ENCODE results near the gene IFITM5.
"Not testable (repeated sequence)": the region's sequence is repeated elsewhere in the genome, so short reads cannot be mapped to it uniquely, and the experiment has no call there.

The IFITM5 gene

DNA sequence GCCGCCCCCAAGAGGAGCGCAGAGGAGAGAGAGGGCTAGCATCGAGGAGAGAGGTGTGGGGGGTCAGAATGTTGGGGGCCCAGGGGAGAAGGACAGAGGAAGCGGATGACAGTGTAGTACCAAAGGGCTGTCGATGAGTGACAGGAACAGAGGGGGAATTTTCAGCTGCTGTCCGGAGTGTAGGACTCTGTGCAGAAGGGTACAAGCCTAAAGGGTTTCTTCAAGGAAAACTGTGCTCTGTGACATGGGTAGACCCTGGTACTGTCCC lies 26.5 kb downstream of the IFITM5 start:
- POLR2A ChIA-PET = interaction anchor here (0.7 kb wide), 1 partner anchor 57 kb away, joined by 3 read pairs; no protein-coding TSS in a partner anchor
- CTCF ChIA-PET = interaction anchor here (1.0 to 1.3 kb wide), 2 partner anchors 22 to 32 kb away, joined by 3 read pairs; no protein-coding TSS in a partner anchor
- DNase-seq (ENCODE audit: extremely low spot score) = no peak
- no peak for TF ChIP-seq CTCF (IDR thresholded peaks at IDR 0.05; ENCODE audit: control extremely low read depth, extremely low read depth, low read depth, missing control alignments)

DNA sequence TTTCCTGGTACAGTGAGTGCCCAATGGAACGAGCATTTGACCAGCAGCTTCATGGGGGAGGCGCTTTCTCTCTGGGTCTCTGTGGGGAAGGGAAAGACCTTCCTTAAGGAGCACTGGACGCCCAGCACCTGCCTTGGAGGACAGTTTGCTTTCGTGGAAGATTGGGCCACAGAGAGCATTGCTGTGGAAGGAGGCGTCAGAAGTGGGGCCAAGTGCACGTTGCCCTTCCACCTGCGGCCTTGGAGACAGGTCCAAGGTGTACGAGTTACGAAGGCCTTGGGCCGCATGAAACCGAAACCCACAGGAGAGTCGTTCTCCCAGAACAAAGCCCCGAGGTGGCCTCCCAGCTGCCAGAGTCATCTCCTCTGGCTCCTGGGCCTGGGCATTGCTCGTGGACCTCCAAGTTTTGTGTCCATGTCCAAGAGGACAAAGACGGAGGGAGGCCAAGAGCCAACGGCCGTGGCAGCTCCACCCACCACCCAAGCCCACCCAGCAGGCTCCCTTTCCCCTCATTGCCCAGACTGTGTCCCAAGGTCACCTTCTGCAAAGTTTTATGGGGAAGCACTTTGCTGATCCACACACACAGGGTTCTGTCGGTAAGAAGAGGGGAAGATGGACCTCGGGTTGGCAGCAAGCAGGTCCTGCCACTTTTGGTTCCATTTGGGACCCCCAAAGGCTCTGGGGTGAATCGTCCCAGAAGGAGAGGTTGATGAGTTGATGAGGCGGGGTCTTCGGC lies 27.0 kb downstream of the IFITM5 start:
- TF ChIP-seq CTCF (IDR thresholded peaks at IDR 0.05; ENCODE audit: control extremely low read depth, extremely low read depth, low read depth, missing control alignments) = no peak
- ChIA-PET POLR2A (interaction anchor here (0.7 kb wide), 1 partner anchor 56 kb away, joined by 3 read pairs; no protein-coding TSS in a partner anchor), CTCF (interaction anchor here (1.0 to 1.7 kb wide), 3 partner anchors 21 to 44 kb away, joined by 3 to 6 read pairs (median 4); no protein-coding TSS in a partner anchor)
- DNase-seq (ENCODE audit: extremely low spot score) = no peak

- no peak for TF ChIP-seq CTCF (IDR thresholded peaks at IDR 0.05; ENCODE audit: control extremely low read depth, extremely low read depth, low read depth, missing control alignments)
- CTCF ChIA-PET = interaction anchor here (1.7 kb wide), 2 partner anchors 20 to 45 kb away, joined by 4 to 6 read pairs; no protein-coding TSS in a partner anchor
- DNase-seq (ENCODE audit: extremely low spot score) = no peak
- POLR2A ChIA-PET = no interaction called here
Measured at GRCh38 chr11:271319-271715, 28.0 kb downstream of the IFITM5 start.

DNA sequence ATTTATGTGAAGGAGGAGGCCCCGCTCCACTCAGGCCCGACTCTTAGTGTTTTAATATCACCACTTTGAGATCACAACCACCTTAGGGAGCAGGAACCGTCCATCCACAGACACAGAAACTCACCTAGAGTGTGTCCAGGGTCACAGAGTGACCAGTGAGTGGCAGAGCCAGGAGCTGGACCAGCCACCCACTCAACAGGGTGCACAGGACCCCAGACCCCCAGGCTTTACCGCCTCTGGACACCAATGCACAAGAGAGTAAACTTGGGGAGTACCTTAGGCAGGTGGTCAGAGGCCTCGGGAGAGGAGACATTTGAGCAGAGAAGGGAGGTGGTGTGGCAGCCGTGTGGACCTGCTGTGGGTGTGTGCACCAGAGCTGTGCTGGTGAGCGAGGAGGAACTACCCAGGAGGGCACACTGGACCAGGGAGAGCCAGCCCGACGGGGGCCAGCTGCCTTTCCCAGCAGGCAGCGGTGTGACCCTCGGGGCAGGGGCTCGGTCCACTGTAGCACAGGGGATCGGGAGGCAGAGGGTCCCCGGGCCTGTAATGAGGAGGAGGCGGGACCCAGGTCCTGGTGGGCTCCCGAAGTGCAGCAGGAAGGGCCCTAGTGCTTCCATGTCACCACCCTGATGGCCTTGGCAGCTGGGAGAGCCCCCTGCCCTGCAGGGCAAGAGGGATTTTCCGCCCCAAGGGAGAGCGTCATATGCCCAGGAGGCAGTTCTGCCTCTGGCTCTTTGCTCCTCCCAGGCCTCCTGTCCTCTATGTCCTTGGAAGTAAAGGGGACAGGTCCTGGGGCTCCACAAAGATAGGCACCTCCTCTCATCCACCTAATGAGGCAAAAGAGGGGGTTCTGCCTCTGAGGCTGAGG lies 28.6 kb downstream of the IFITM5 start:
- ChIA-PET POLR2A (no interaction called here), CTCF (interaction anchor here (1.7 kb wide), 2 partner anchors 20 to 46 kb away, joined by 4 to 6 read pairs; no protein-coding TSS in a partner anchor)
- no peak for DNase-seq (ENCODE audit: extremely low spot score)
- no peak for TF ChIP-seq CTCF (IDR thresholded peaks at IDR 0.05; ENCODE audit: control extremely low read depth, extremely low read depth, low read depth, missing control alignments)

DNA sequence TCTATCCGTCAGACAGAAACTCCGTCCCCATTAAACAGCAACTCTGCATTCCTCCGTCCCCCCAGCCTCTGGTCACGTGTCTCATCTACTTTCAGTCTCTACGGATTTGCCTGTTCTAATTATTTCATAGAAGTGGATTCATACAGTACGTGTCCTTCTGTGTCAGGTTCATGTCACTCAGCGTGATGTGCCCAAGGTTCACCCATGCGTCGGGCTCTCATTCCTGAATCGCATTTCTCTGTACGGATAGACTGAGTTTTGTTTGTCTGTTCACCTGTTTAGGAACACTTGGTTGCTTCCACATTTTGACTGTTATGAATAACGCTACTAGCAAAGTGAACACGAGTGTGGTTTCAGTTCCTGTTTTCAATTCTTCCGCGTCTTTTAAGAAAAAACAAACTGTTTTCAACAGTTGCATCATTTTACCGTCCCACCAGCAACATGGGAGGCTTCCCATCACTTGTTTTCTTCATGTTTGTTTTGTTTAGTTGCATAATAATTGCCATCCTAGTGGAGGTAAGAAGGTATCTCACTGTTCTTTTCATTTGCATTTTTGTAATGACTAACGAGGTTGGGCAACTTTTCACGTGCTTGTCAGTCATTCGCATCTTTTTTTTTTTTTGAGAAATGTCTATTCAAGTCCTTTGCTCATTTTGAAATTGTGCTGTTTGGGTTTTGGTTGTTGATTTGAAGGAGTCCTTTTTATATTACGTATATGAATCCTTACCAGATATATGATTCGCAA lies 30.0 kb downstream of the IFITM5 start:
- ChIA-PET POLR2A (no interaction called here), CTCF (interaction anchor here (1.0 kb wide), 1 partner anchor 9 kb away, joined by 3 read pairs; the partner anchor contains the start of gene NLRP6)
- no peak for TF ChIP-seq CTCF (IDR thresholded peaks at IDR 0.05; ENCODE audit: control extremely low read depth, extremely low read depth, low read depth, missing control alignments)
- no peak for DNase-seq (ENCODE audit: extremely low spot score)

GRCh38 chr11:268716-269145 lies 30.6 kb downstream of the IFITM5 start:
- peak; percentile 23 for TF ChIP-seq CTCF (IDR thresholded peaks at IDR 0.05; ENCODE audit: control extremely low read depth, extremely low read depth, low read depth, missing control alignments)
- POLR2A ChIA-PET; DNase-seq (ENCODE audit: extremely low spot score): not testable (repeated sequence)
- CTCF ChIA-PET = interaction anchor here (1.0 to 4.0 kb wide), 2 partner anchors 10 to 19 kb away, joined by 3 to 28 read pairs; partner anchors contain the start of gene NLRP6
